Natural killer cell treated with Interleukin-12 subunit alpha and Interleukin-12 subunit beta and Interleukin-15 and Interleukin-18, amount 100 ng/mL, for 72 hours (primary cell): ENCODE results near the gene ATP8A2. TPM values are rescaled to one million over a fixed set of nuclear protein-coding genes. Genes with fewer than 3 reads are reported as not detected.
"Not testable (repeated sequence)": the region's sequence is repeated elsewhere in the genome, so short reads cannot be mapped to it uniquely, and the experiment has no call there.

ENCODE experiments used
- ATAC-seq, 2 donors: fragments of 150-1000 bp; cut with Tn5 transposase in 1 of 2; sonication (Bioruptor Pico), chemical (Tn5 transposase) in 1 of 2; 2 replicates each; pipeline ENCODE4 v1.10.0; 2021
- DNase-seq: peaks from one replicate; pipeline ENCODE4 v3.0.0; 2022; ENCODE audit warnings: low spot score
- H3K27ac Mint-ChIP-seq, 2 donors: 1 replicate in 1 of 2; 2 replicates in 1 of 2; pipeline ENCODE4 v1.8.0; 2022; ENCODE audit warnings: mixed read lengths in 2 of 2, mild to moderate bottlenecking in 1 of 2, moderate library complexity in 1 of 2
- H3K27me3 Mint-ChIP-seq, 2 donors: 1 replicate in 1 of 2; 2 replicates in 1 of 2; pipeline ENCODE4 v1.8.0; 2022; ENCODE audit warnings: mixed read lengths in 2 of 2
- H3K36me3 Mint-ChIP-seq: one replicate; pipeline ENCODE4 v1.8.0; 2022; ENCODE audit warnings: mixed read lengths
- H3K4me1 Mint-ChIP-seq, 2 donors: 1 replicate in 1 of 2; 2 replicates in 1 of 2; pipeline ENCODE4 v1.8.0; 2022; ENCODE audit warnings: low read depth in 2 of 2, mixed read lengths in 2 of 2, mild to moderate bottlenecking in 1 of 2
- H3K4me3 Mint-ChIP-seq: one replicate; pipeline ENCODE4 v1.8.0; 2022; ENCODE audit warnings: mixed read lengths
- H3K9me3 Mint-ChIP-seq: 2 replicates; pipeline ENCODE4 v1.8.0; 2022; ENCODE audit warnings: mixed read lengths
- total RNA-seq, 2 donors: library from RNA; stranded (reverse); gene quantifications; one replicate each; pipeline ENCODE4 v1.2.3, GENCODE V29; 2022

Gene ATP8A2
- total RNA-seq, 2 donors from 2014 or later: 0.10 to 0.14 TPM

DNA sequence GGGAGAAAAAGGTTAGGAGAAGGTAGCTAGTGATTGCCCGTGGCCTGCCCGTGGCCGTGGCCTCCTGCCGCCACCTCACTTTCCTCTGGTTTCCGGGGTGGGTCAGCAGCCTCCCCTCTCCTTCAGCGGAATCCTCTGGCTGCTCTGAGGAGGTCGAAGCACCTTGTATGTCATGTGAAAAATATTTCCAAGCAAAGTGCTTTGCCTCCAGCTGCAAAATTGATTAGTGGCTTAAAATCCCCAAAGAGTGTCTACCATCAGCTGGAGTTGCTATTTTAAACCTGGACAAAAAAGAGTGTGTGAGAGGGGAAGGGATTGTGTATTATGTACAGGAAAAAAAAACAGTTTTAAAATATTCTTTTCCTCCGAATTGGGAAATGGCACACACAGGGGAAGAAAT is 697.9 kb downstream of the ATP8A2 start:
- not testable (repeated sequence) for ATAC-seq, DNase-seq, H3K4me1 Mint-ChIP-seq, H3K27ac Mint-ChIP-seq, H3K9me3 Mint-ChIP-seq, H3K36me3 Mint-ChIP-seq, H3K4me3 Mint-ChIP-seq
- H3K27me3 Mint-ChIP-seq: peaks cover 20 to 23% of the 10 kb centered on the region in 2 donors

- Mint-ChIP-seq H3K27ac (no peak overlapping the region), H3K27me3 (peaks cover 22 to 25% of the 10 kb centered on the region in 2 donors), H3K4me3 (no peak overlapping the region), H3K36me3 (no peaks in the 10 kb centered on the region), H3K9me3 (no peaks in the 10 kb centered on the region), H3K4me1 (no peaks in the 10 kb centered on the region)
- ATAC-seq (no peak), DNase-seq (no peak)
Observed at GRCh38 chr13:26071691-26072090, 699.9 kb downstream of the ATP8A2 start.

GRCh38 chr13:26072335-26072734 is 700.6 kb downstream of the ATP8A2 start:
- not testable (repeated sequence) for ATAC-seq, H3K36me3 Mint-ChIP-seq, DNase-seq, H3K4me1 Mint-ChIP-seq, H3K9me3 Mint-ChIP-seq, H3K4me3 Mint-ChIP-seq, H3K27ac Mint-ChIP-seq
- H3K27me3 Mint-ChIP-seq: peaks cover 24 to 32% of the 10 kb centered on the region in 2 donors

GRCh38 chr13:26074706-26075105 is 702.9 kb downstream of the ATP8A2 start:
- no peak for ATAC-seq
- H3K9me3 Mint-ChIP-seq: no peaks in the 10 kb centered on the region
- H3K27me3 Mint-ChIP-seq: peaks cover 24 to 35% of the 10 kb centered on the region in 2 donors
- no peaks in the 10 kb centered on the region for H3K36me3 Mint-ChIP-seq
- no peak overlapping the region for H3K4me3 Mint-ChIP-seq
- DNase-seq: no peak
- no peak overlapping the region for H3K27ac Mint-ChIP-seq
- H3K4me1 Mint-ChIP-seq: no peaks in the 10 kb centered on the region

Other genes starting within 250 kb of the ATP8A2 start
- gene AMER2, start 199.7 kb upstream of the ATP8A2 start, total RNA-seq: not detected
- 10 to 100 TPM; 20.5 to 31.1 TPM for gene MTMR6, start 84.5 kb upstream of the ATP8A2 start, total RNA-seq
- 100 to 1,000 TPM; 120 to 163 TPM for gene NUP58, start 70.3 kb upstream of the ATP8A2 start, total RNA-seq